Natural killer cell treated with Interleukin-12 subunit alpha and Interleukin-12 subunit beta and Interleukin-15 and Interleukin-18, amount 100 ng/mL, for 72 hours (primary cell): ENCODE measurements around the gene AJUBA. TPM values are rescaled to one million over a fixed set of nuclear protein-coding genes. Genes with fewer than 3 reads are reported as not detected.
"Not testable (repeated sequence)": the region's sequence is repeated elsewhere in the genome, so short reads cannot be mapped to it uniquely, and the experiment has no call there.

ENCODE experiments used
- ATAC-seq, 2 donors: fragments of 150-1000 bp; cut with Tn5 transposase in 1 of 2; sonication (Bioruptor Pico), chemical (Tn5 transposase) in 1 of 2; 2 replicates each; pipeline ENCODE4 v1.10.0; 2021
- DNase-seq: peaks from one replicate; pipeline ENCODE4 v3.0.0; 2022; ENCODE audit warnings: low spot score
- H3K27ac Mint-ChIP-seq, 2 donors: 1 replicate in 1 of 2; 2 replicates in 1 of 2; pipeline ENCODE4 v1.8.0; 2022; ENCODE audit warnings: mixed read lengths in 2 of 2, mild to moderate bottlenecking in 1 of 2, moderate library complexity in 1 of 2
- H3K27me3 Mint-ChIP-seq, 2 donors: 1 replicate in 1 of 2; 2 replicates in 1 of 2; pipeline ENCODE4 v1.8.0; 2022; ENCODE audit warnings: mixed read lengths in 2 of 2
- H3K36me3 Mint-ChIP-seq: one replicate; pipeline ENCODE4 v1.8.0; 2022; ENCODE audit warnings: mixed read lengths
- H3K4me1 Mint-ChIP-seq, 2 donors: 1 replicate in 1 of 2; 2 replicates in 1 of 2; pipeline ENCODE4 v1.8.0; 2022; ENCODE audit warnings: low read depth in 2 of 2, mixed read lengths in 2 of 2, mild to moderate bottlenecking in 1 of 2
- H3K4me3 Mint-ChIP-seq: one replicate; pipeline ENCODE4 v1.8.0; 2022; ENCODE audit warnings: mixed read lengths
- H3K9me3 Mint-ChIP-seq: 2 replicates; pipeline ENCODE4 v1.8.0; 2022; ENCODE audit warnings: mixed read lengths
- total RNA-seq, 2 donors: library from RNA; stranded (reverse); gene quantifications; one replicate each; pipeline ENCODE4 v1.2.3, GENCODE V29; 2022

AJUBA gene
- total RNA-seq, 2 donors from 2014 or later: 0.17 to 2.1 TPM

DNA sequence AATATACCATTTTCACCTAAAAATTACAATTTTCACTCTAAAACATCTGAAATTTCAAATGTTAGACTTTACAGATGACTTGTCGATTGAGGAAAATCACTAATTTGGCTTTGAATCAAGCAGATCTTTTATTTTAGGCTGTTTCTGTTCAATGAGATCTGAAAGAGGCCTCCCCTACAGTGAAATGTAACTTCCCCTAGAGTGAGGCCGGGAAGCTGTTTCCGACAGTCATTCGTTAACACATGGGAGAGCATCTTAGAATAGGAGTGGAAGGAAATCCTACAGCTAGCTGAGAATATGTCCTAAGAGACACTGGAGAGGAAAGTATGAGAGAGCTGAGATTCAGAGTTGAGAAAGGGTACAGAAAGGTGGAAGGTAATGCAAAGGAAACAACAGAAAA lies 33.3 kb upstream of the AJUBA start:
- Mint-ChIP-seq H3K27me3 (no peaks in the 10 kb centered on the region), H3K4me3 (no peak overlapping the region)
- no peak for ATAC-seq

GRCh38 chr14:23013749-23014054 lies 31.4 kb upstream of the AJUBA start:
- DNase-seq, H3K9me3 Mint-ChIP-seq, H3K36me3 Mint-ChIP-seq, H3K27ac Mint-ChIP-seq, H3K27me3 Mint-ChIP-seq, H3K4me3 Mint-ChIP-seq, ATAC-seq: not testable (repeated sequence)
- H3K4me1 Mint-ChIP-seq: peaks cover 13 to 14% of the 10 kb centered on the region in 2 donors

More for the DNA sequence above, 33.3 kb upstream of the AJUBA start:
- no peak for DNase-seq
- no peaks in the 10 kb centered on the region for H3K9me3 Mint-ChIP-seq
- H3K36me3 Mint-ChIP-seq: no peaks in the 10 kb centered on the region
- no peak overlapping the region for H3K27ac Mint-ChIP-seq
- peaks cover 3% of the 10 kb centered on the region in 2 donors for H3K4me1 Mint-ChIP-seq

- no peak for ATAC-seq
- Mint-ChIP-seq H3K27ac (no peak overlapping the region), H3K27me3 (no peaks in the 10 kb centered on the region), H3K4me3 (no peak overlapping the region), H3K4me1 (peaks cover 16 to 19% of the 10 kb centered on the region in 2 donors), H3K9me3 (no peaks in the 10 kb centered on the region), H3K36me3 (no peaks in the 10 kb centered on the region)
- no peak for DNase-seq
Measured at GRCh38 chr14:23013054-23013748, 30.9 kb upstream of the AJUBA start.

GRCh38 chr14:23009939-23010726 lies 27.8 kb upstream of the AJUBA start, which contains the start of gene C14orf93:
Gene C14orf93 (minus strand): TSS chr14:23010143. CDS start chr14:22999023, 11,120 bp downstream.
- H3K36me3 Mint-ChIP-seq: no peaks in the 10 kb centered on the region
- peak within 1 kb of the TSS; percentile 97 for H3K4me3 Mint-ChIP-seq
- ATAC-seq (peak; percentile 50 to 66), DNase-seq (peak; percentile 87)
- H3K9me3 Mint-ChIP-seq: no peaks in the 10 kb centered on the region
- H3K4me1 Mint-ChIP-seq: peaks cover 24 to 41% of the 10 kb centered on the region in 2 donors
- no peaks in the 10 kb centered on the region for H3K27me3 Mint-ChIP-seq
- peak within 1 kb of the TSS; percentile 96 to 98 for H3K27ac Mint-ChIP-seq

DNA sequence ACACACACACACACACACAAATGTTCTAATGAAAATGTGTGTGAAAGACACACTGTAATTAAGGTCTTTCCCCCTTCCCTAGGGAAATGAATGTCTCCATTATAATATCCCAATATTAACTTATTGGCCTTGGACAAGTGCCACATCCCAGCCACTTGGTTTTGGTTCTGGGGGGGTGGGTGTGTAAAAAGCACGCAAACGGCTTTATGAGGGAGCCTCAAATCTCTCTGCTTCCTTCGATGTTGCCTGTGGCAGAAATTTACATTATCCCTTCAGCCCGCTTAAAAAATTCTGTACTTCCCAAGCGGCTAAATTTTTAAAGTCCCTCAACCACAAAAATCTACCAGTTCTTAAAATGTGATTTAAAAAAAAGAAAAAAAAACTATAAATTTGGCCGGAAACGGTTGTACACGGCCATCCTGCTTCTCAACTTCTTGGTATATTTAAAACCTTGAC lies 27.2 kb upstream of the AJUBA start:
- no peaks in the 10 kb centered on the region for H3K36me3 Mint-ChIP-seq
- ATAC-seq (no peak), DNase-seq (no peak)
- peaks cover 28 to 46% of the 10 kb centered on the region in 2 donors for H3K4me1 Mint-ChIP-seq
- no peaks in the 10 kb centered on the region for H3K9me3 Mint-ChIP-seq
- peak overlapping the region; percentile 97 for H3K4me3 Mint-ChIP-seq
- peak overlapping the region; percentile 96 to 98 for H3K27ac Mint-ChIP-seq
- H3K27me3 Mint-ChIP-seq: no peaks in the 10 kb centered on the region

DNA sequence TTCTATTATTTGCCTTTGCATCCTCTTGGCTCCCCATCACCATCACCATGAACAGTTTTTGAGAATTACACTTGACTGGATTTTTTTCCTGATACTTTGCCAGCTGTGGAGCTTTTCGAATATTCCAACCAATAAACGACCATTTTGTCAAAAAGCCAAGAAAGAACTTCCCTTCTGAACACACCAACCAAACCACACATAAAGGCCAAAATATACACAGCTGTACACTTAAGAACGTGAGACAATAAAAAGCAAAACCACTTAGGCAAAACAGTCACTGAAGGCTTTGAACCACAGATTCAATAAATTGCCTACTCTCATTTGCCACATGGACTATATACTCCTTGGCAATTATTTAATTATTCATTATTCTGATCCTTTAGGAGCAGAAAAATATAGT lies 26.5 kb upstream of the AJUBA start:
- no peak for ATAC-seq
- Mint-ChIP-seq H3K4me1 (peaks cover 28 to 46% of the 10 kb centered on the region in 2 donors), H3K4me3 (peak overlapping the region; percentile 97)

DNA sequence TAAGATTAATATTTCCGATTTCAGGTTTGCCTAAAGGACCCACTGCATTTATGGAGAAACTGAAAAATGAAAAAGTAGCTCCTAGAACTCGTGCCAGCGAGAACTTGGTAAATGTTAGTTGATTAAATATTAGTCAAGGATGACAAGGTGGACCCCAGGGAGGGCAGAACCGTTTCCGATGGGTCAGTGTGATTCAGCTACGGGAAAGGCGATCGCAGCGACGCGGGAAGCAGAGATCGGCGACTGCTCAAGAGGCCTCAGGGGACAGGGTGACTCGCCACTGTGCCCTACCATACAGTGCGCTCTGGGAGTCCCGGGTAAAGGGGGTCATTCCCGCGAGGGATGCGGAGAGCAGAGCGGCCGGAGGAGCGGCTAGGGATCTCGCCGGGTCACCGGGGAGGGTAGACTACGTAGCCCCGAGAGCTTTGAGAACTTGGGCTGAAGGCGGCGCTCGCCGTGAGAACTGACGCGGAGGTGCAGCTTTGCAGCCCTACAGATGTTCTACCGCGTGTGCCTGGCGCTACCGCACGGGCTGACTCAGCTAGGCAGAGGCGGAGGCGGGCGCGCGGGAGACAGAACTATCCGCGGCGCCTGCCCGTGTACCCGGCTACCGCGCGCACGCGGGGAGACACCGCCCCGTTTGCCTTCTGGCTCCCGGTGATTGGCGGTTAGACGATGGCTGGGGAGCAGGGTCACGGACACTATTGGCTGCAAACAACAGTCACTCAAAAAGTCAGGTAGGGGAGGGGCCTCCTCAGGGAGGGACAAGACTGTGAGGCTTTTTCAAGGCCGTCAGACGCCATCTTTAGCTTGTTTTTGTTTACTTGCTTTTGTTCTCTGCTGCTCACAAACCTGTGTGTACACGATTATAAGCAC lies 24.4 kb upstream of the AJUBA start:
- ATAC-seq: peak; percentile 99

More for the DNA sequence above, 26.5 kb upstream of the AJUBA start:
- no peak for DNase-seq
- no peaks in the 10 kb centered on the region for H3K36me3 Mint-ChIP-seq
- H3K27me3 Mint-ChIP-seq: no peaks in the 10 kb centered on the region
- H3K9me3 Mint-ChIP-seq: no peaks in the 10 kb centered on the region
- peak overlapping the region; percentile 95 to 96 for H3K27ac Mint-ChIP-seq

DNA sequence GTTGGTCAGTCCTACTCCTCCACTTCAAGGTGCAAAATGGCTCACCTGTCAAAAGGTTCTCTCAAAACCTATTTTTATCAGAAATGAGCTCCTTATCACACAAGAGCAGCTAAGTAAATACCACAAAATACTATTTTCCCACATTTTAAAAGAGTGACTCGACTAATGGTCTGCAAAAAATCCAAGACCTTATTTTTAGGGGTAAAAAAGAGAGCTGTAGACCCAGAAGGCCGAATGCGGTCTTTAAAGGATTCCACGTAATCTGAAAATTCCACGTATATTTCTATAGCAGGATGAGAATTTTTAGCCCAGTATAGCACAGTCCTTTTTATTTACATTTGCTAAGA lies 23.8 kb upstream of the AJUBA start:
- H3K9me3 Mint-ChIP-seq: no peaks in the 10 kb centered on the region
- no peaks in the 10 kb centered on the region for H3K36me3 Mint-ChIP-seq
- ATAC-seq: no peak
- H3K27ac Mint-ChIP-seq: peak overlapping the region; percentile 95 to 96
- peaks cover 25 to 43% of the 10 kb centered on the region in 2 donors for H3K4me1 Mint-ChIP-seq
- no peak for DNase-seq
- peak overlapping the region; percentile 99 for H3K4me3 Mint-ChIP-seq
- no peaks in the 10 kb centered on the region for H3K27me3 Mint-ChIP-seq

More for the DNA sequence above, 24.4 kb upstream of the AJUBA start:
- Mint-ChIP-seq H3K36me3 (no peaks in the 10 kb centered on the region), H3K27me3 (no peaks in the 10 kb centered on the region), H3K27ac (peak overlapping the region; percentile 95 to 96), H3K9me3 (no peaks in the 10 kb centered on the region), H3K4me1 (peaks cover 28 to 46% of the 10 kb centered on the region in 2 donors), H3K4me3 (peak overlapping the region; percentile 99)
- DNase-seq: peak; percentile 98

DNA sequence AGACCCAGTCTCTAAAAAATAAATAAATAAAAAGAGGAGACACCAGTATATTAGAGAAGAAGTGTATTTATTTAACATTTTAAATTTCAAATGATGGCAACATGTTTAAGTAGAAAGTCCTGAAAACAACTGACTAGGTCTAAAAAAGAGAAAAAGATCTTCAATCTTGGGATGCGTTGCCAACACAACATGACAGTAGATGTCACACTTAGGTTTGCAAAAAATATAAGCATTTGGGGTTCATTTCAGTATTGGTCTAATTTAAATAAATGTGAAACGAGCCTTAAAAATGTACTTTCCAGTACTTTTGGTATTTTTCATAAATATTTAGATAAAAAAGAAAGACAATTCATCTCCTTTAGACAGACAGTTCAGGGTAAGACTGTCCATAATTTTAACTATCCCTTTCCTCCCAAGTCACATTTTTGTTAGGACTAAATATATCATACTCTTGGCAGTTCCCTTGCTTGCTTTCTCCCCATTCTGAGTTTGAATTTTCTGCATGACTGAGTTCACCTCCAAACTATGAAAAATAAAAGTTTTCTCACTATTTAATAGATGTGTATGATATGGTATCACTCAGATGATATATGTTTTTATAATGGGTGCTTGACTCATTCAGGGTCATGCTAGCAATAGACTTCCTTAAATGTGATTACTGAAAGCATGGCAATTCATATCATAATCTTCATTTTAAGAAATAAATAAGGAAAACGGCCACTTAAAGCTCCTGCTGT lies 23.3 kb upstream of the AJUBA start:
- Mint-ChIP-seq H3K27ac (peak overlapping the region; percentile 95 to 96), H3K4me1 (peaks cover 24 to 42% of the 10 kb centered on the region in 2 donors), H3K36me3 (no peaks in the 10 kb centered on the region), H3K27me3 (no peaks in the 10 kb centered on the region), H3K4me3 (peak overlapping the region; percentile 99), H3K9me3 (no peaks in the 10 kb centered on the region)
- no peak for ATAC-seq
- DNase-seq: no peak

DNA sequence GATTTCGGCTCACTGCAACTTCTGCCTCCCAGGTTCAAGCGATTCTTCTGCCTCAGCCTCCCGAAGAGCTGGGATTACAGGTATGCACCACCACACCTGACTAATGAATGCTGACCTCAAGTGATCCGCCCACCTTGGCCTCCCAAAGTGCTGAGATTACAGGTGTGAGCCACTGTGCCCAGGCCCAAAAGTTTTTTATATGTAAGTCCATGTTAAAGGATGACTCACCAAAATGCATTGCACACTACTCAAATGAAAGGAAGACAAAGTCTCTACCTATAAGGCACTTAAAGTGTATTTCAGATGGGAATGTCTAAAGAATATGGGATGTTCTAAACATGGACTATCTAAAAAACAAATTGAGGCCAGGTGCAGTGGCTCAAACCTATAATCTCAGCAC lies 21.9 kb upstream of the AJUBA start:
- H3K9me3 Mint-ChIP-seq, H3K27me3 Mint-ChIP-seq, ATAC-seq, H3K36me3 Mint-ChIP-seq, H3K4me3 Mint-ChIP-seq, DNase-seq: not testable (repeated sequence)
- Mint-ChIP-seq H3K27ac (peak overlapping the region in 1 of 2 donors; percentile 14), H3K4me1 (peaks cover 18 to 37% of the 10 kb centered on the region in 2 donors)

DNA sequence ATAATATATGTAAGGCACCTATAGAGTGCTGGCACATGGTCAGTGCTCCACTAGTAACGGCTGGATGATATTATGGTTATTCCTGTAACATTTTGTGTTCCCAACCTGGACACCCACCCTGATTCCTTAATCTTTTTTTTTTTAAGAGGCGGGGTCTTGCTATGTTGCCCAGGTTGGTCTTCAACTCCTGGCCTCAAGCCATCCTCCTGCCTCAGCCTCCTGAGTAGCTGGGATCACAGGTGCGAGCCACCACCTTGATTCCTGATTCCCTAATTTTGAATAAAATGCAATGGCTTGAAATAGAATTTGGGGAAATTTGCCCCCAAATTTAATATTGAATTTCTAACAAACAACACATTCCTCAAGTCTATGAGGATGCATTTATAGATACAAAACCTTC lies 20.2 kb upstream of the AJUBA start:
- ATAC-seq (no peak), DNase-seq (no peak)
- peaks cover 11 to 24% of the 10 kb centered on the region in 2 donors for H3K4me1 Mint-ChIP-seq

GRCh38 chr14:23000860-23001259 lies 18.5 kb upstream of the AJUBA start:
- Mint-ChIP-seq H3K4me3 (no peak overlapping the region), H3K9me3 (no peaks in the 10 kb centered on the region), H3K27ac (no peak overlapping the region), H3K4me1 (peaks cover 4 to 8% of the 10 kb centered on the region in 2 donors), H3K27me3 (no peaks in the 10 kb centered on the region), H3K36me3 (no peaks in the 10 kb centered on the region)
- no peak for ATAC-seq
- DNase-seq: no peak

More for the DNA sequence above, 20.2 kb upstream of the AJUBA start:
- Mint-ChIP-seq H3K27me3 (no peaks in the 10 kb centered on the region), H3K27ac (no peak overlapping the region), H3K9me3 (no peaks in the 10 kb centered on the region), H3K36me3 (no peaks in the 10 kb centered on the region), H3K4me3 (no peak overlapping the region)
